GM19328 (cell line): Measurements from ENCODE around the gene MED4.
"Not testable (repeated sequence)": the region's sequence is repeated elsewhere in the genome, so short reads cannot be mapped to it uniquely, and the experiment has no call there.

Experiments used
- ATAC-seq: cut with Tn5 transposase; IDR thresholded peaks from one replicate; pipeline ENCODE4 v1.9.1; 2021; ENCODE audit warnings: mild to moderate bottlenecking, moderate library complexity; ENCODE audit not compliant: unreplicated experiment

Gene MED4

DNA sequence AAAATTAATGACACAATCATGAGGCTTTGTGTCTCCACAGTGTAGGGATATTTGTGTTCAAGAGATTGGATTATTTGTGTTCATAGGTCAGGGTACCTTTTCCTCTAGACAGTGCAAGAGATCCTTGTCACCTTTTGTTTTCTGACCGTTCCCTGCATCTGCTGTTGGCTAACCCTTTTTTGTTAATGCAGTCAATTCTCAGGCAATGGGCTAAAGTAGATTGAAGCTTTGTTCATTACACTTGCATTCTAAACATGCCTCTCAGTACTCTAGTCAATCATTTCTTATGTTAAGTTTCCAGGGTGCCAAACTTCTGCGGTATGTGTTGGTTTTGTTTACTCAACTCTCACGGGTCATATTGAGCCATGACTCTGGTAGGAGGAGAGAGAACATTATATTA, 1.8 kb upstream of the MED4 start:
- ATAC-seq, result no peak

DNA sequence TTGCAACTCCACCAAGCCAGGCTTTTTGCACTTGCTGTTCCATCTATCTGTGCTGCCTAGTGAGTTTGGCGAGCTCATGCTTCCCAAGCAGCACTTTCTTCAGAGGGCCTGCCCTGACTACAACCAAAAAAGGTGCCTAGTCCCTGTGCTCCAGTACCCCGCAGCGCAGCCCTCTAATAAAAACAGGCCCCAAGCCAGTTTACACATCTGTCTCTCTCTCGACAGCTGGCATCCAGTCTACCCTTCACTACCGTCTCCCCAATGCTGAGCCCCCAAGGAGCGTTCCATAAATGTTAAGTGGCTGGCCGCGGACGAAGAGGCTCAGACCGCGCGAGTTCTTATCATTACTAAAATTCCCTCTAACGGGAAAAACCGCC, 512 bp downstream of the MED4 start:
- ATAC-seq, result peak; percentile 9

DNA sequence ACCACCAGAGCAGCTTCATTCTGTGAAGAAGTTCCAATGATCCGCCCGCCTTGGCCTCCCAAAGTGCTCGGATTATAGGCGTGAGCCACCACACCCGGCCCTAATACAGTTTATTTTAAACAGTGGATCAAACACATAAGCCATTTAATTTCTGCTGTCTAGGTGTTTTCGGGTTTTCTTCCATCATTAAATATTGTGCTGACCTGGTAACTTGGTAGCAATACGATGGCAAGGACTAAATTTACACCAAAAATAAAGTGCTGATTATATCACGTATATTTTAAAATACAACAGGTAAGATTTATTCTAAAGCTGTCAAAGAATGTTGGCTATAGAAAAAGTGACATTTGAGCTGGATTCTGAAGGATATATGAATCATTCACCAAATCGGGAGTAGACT, 1.3 kb downstream of the MED4 start:
- no peak for ATAC-seq

DNA sequence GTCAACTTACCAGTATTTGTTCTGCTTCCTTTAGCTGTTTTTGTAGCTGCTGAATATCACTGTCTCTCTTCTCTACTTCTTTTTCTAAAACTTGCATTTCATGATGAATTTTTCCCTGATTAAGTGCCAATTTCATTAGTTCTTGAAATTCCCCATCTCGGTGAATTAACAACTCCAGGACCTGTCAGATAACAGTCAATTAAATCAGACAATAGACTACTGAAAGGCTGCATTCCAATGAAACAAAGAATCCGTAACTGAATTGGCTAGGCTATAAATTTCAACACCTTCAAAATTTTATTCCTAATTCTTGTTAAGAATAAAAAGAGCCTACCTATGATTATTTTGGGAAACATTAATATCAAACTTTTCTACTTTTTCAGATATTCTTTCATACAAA, 8.6 kb downstream of the MED4 start:
- ATAC-seq, result no peak

DNA sequence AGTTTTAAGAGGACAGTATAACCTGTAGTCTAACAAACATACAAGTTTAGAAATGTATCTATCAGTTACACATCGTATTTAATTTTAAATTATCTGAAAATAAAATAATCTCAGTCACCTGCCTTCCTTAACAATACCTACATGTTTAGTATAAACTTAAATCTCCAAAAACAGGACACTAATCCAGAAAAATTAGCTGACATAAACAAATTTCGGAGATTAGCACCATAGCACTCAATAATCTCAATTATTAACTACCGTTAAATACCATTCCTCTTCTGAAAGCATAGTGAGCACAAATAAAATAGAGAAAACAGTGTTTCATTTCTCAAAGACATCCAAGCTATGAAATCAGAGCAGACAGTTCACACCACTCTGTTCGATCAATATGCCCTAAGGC, 13.2 kb downstream of the MED4 start:
- no peak for ATAC-seq

DNA sequence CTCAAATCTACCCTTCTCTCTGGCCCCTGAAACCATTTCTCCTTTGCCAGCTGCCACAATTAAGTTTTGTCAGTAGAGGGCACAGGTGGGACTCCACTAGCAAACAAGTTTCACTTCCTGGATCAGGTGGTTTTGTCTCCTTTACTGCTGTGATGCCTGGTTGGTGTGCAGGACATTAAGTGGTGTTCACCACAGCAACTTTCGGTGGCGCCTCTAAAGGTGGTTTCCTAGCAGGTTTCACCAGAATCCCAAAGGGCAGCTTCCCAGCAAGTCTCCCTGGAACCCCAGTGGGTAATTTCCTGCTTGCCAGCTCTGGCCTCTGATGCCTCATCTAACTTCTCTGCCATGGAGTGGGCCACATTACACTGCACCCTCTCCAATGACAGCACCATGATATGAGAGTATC, 16.6 kb downstream of the MED4 start:
- ATAC-seq, result peak; percentile 97

DNA sequence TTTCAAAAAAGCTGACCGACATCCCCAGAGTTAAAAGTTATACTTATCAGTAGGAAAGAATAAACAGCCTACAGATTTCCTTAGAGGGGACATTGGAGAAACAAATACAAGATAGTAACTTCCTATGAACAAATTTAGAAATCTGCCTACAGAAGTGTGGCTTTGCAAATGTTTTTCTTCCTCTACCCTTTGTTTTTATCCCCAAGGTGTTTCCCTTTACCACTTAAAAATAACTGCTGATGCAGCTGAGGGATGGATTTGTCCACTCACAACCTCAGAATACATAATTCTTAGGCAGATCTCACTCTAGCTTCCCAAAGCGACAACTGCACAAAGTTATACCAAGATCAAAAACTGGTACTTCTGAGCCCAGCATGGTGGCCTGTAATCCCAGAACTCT, 20.9 kb downstream of the MED4 start:
- ATAC-seq, result no peak

DNA sequence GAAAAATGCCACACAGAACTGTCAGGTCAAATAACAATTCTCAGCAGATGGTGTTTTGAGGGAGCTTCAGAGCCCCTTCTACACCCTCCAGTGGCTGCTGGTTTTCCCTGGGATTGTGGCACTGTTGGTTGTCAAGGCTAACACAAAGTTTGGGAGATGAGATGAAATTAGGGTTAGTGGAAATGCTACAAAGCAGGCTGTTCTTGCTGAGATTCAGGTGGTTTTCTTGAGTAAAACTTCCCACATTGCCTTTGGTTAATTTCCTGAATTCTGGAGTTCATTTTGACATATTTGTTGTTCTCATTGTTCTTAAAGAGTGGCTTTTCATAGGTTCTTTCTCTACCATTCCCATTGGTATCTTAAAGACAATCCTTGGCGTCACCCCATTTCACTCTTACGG, 22.1 kb downstream of the MED4 start:
- no peak for ATAC-seq

DNA sequence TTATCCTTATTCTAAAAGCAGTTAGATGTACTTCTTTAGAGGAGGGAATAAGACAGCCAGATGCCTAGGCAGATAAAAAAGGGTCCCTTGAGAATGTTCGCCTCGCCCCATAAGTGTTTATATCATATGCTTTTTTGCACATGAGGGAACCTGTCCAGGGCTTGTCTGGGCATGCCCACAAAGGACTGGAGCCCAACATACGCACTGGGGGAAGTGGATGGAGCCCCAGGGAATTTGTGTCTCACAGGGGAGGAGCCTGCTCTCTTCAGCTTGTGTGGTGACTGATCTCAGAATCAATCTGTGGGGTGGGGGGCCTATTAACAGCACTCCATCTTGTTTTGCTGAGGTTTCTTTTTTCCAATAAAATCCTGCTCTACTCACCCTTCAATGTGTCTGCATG, 22.6 kb downstream of the MED4 start:
- no peak for ATAC-seq

DNA sequence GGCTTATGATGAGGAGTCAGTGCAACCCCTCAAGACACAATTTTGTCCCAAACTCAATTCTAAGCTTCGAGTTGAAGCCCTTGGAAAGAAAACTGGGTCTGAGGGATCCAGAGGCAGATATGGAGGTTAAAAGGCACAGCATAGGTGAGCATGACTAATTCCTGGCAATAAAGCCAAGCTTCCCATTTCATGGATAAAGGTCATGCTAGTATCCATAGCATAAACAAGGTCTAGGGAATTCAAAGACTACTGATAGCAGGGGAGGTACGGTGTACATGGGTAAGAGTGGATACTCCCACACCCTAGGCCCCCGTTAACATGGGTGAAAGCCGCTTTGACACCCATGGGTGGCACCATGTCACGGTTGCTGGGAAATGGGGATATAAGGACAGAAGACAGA, 24.0 kb downstream of the MED4 start:
- ATAC-seq, result no peak

DNA sequence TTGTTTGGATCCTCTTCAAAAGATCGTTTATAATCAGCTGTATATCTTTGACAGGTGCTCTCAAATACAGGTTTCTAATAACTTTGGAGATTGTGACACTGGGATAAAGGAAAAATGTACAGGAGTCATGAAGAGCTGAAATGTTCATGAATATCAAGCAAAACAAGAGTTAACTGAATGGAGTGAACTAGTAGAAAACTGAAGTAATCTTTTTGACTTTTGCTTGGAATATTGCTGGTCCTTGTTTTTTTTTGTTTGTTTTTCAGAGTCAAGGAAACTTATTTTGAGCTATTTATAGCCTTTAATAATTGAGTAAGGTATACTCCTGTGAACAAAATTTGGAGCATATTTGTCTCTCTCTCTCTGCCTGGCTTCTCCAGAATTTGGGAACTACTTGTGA, 25.3 kb downstream of the MED4 start:
- no peak for ATAC-seq

DNA sequence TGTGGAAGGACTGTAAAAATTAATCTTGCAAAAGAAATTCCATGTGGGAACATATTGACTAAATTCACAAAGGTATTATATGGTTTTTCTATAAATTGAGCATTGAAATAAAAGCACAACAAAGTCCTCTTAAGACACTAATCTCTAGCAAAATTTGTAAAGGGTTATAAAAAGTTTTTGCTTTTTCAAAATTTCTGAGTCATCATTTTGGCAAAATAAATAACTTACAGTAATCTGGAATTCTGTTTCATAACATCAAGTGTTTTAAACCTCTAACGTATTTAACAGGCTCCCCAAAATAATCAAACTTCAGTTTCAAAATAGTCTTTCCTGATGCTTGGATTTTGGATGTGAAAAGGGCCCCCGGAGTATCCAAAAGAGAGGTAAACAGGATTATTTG, 26.0 kb downstream of the MED4 start:
- no peak for ATAC-seq

DNA sequence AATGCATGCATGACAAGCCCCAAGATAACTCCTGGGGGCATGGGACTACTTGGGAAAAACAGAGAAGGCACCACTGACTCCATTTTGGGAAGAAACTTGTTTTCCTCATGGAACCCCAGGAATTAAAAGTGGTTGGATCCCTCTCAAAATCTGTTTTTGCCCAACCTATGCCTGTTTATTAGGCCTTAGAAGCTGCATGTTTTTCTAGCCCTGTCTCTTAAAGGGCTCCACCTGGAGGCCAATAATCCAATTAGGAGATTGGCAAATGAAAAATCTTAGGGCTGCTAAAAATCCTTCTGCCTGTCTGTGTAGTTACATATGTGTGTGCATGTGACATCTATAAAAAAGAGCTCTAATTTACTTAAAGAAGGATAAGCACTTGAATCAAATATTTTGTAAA, 26.9 kb downstream of the MED4 start:
- ATAC-seq, result no peak

DNA sequence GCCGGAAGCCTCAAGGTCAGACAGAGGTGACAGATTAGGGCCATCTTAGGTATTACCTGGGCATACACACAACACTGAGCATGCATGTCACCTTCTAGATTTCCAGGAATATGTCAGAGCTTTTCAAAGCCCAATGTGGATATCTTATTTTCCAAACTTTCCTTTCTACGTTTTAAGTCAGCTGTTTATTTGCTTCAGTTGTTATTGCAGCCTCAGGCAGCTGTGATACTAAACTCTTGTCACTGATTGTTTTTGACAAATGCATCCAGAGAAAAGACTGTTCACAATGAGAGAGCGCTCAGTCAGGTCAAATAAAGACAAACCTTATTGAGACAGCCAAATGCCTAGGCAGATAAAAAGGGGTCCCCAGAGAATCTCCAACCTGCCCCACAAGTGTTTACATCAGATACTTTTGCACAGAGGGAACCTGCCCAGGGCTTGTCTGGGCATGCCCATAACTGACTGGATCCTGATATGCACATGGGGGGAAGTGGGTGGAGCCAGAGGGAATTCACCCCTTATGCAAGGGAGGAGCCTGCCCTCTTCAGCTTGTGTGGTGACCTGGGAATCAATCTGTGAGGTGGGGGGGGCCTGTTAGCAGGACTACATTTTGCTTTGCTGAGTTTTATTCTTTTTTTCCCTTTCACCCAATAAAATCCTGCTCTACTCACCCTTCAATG, 28.5 kb downstream of the MED4 start:
- ATAC-seq, result no peak

DNA sequence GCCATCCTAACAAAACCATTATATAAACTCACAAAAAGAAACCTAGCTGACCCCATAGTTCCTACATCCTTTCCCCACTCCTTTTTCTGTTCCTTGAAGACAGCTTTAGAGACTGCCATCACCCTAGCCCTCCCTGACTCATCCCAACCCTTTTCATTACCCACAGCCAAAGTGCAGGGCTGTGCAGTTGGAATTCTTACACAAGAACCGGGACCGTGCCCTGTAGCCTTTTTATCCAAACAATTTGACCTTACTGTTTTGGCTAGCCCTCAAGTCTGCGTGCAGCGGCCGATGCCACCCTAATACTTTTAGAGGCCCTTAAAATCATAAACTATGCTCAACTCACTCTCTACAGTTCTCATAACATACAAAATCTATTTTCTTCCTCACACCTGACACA, 35.0 kb downstream of the MED4 start:
- ATAC-seq, result not testable (repeated sequence)

DNA sequence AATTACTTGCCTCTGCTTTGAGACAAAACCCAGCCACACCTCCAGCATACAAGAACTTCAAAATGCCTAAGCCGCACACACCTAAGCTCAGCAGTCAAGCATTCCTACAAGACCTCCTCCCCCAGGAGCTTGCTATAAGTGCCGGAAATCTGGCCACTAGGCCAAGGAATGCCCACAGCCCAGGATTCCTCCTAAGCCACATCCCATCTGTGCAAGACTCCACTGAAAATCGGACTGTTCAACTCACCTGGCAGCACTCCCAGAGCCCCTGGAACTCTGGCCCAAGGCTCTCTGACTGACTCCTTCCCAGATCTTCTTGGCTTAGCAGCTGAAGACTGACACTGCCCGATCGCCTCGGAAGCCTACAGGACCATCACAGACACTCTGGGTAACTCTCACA, 36.4 kb downstream of the MED4 start:
- ATAC-seq, result not testable (repeated sequence)

DNA sequence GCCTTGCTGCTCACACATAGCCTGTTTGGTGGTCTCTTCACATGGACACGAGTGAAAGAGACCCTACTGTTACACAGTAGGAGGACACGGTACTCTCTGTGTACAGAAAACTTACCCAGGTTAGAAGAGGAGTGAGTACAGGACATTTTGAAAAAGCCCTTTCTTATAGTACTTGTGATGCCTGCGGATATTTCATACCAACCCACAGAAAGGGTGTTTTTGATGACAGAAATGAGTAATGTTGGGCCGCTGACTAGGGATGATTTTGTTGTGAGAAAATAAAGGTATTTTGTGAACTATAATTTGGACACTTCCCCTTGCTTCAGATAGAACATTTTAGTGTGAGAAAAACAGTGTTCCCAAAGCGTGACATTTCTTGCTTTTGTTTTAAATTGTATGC, 39.2 kb downstream of the MED4 start:
- ATAC-seq, result no peak

DNA sequence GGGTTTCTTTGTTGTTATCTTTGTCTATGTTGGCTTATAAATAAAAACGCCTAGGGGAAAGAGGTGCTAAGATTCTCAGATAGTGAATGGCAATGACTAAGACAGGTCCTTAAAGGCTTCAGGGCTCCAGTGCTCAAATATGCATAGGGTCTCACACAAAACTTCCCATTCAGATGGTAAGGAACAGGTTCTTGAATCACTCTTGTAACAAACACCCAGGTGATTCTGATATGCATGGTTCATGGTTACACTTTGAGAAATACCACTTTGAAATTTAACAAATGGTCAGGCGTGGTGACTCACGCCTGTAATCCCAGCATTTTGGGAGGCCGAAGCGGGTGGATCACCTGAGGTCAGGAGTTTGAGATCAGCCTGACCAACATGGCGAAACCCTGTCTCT, 40.3 kb downstream of the MED4 start:
- ATAC-seq, result no peak

DNA sequence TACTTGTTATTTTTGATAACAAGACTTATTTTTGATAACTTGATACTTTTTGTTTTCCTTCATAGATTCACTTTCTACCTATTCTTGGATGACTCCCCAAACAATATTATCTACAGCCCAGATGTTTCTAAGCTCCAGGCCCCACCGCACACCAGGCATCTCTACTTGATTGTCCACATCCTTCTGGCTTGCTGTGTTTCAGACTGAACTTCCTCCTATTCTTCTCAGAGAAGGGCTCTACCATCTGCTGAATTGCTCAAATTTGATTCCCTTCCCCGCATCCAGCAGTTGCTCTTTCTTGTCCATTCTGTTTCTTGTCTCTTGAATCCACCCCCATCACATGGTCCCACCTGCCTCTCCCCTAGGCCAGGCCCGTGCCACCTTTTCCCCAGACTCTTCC, 44.4 kb downstream of the MED4 start:
- no peak for ATAC-seq

DNA sequence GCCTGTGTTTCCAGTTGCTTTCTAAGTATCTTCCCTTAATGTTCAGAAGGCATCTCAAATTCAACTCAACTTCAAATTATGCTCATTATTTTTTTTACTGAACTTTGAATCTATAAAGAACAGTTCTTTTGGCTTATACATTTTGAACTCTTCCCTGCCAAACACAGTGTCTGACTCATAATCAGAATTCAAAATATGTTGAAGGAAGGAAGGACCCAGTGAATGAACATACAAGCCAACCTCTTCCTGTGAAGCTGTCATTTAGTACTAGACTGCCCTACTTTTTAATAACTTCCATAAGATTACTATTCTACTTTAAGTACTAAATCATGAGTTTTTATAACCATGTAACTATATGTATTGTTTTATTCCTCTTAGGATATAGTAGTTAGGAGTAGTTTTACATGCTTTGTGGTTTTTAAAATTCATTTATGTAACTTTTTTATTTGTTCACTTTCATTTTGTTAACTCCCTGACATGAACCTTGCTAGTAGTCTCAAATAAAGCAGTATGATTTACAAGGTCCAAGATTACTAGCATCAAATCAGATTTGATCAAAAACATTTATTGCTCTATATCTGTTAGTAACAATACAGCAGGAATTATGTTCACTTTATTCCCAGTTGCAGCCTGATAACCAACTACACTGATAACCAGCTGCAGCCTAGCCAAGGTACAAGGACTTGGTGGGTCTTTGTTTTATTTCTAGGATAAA, 51.0 kb downstream of the MED4 start:
- ATAC-seq, result no peak

DNA sequence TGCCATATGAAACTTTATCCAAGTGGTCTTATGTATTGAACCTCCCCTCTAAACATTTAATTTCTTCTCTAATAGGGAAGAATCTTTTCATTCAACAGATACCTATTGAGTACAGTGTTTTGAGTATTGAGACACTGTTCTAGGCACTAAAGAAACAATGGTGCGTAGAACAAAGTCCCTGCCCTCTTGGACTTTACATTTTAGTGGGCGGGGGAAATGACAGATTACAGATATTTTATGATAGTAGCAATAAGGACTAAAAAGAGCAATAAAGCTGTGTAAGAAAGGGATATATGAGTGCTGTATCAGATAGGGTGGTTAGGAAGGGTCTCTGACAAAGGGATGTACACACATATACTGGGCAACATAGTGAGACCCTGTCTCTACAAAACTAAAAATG, 52.0 kb downstream of the MED4 start:
- ATAC-seq, result no peak

DNA sequence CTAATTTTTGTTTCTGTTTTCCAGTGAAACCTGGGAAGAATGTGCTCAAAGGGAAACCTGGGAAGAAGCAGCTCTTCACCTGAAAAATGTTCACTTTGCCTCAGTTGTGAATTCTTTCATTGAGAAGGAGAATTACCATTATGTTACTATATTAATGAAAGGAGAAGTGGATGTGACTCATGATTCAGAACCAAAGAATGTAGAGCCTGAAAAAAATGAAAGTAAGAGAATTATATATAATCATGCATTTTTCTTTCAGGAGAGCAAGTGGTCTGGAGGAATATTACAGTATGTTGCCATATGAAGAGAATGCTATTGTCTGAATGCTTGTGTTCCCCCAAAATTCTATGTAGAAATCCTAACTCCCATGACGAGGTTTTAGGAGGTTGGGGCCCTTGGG, 54.0 kb downstream of the MED4 start:
- ATAC-seq, result no peak

DNA sequence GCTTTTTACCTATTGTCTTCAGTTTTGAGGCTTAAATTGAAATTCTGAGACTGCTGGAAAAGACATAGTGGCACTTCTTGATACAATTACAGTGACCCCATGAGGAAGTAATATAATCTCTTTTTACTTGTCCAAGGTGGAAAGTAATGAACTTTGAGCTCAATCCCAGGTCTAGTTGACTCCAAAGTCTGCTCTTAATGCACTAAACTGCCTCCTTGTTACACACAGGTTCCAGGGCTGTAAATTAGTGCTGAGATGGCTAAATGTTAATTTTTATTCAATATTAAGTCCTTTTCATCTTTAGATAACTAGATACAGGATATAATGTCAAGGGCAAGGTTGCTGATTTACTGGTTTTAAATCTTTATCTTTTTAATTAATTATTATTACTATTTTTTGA, 54.9 kb downstream of the MED4 start:
- no peak for ATAC-seq
